ENCODE measurements around the gene CDCA8. TPM values are rescaled to one million over a fixed set of nuclear protein-coding genes. Genes with fewer than 3 reads are reported as not detected.

Gene CDCA8
- total RNA-seq, 1 donor from 2014 or later: 0.78 TPM

- no peak for DNase-seq
- no peak overlapping the region for H3K4me3 ChIP-seq
- no peak for ATAC-seq
- H3K36me3 ChIP-seq: no peaks in the 10 kb centered on the region
- TF ChIP-seq CTCF (IDR thresholded peaks at IDR 0.05): no peak
- no peaks in the 10 kb centered on the region for H3K4me1 ChIP-seq
- intact Hi-C loops (cut with DNase I): no loop called here
- H3K27ac ChIP-seq: no peak overlapping the region
- H3K9me3 ChIP-seq: no peaks in the 10 kb centered on the region
- no peaks in the 10 kb centered on the region for H3K27me3 ChIP-seq
Observed at GRCh38 chr1:37663426-37664000, 28.8 kb upstream of the CDCA8 start.

GRCh38 chr1:37666241-37666867 lies 26.0 kb upstream of the CDCA8 start:
- Histone ChIP-seq H3K27ac (no peak overlapping the region), H3K27me3 (no peaks in the 10 kb centered on the region), H3K4me3 (no peak overlapping the region), H3K4me1 (no peaks in the 10 kb centered on the region), H3K36me3 (no peaks in the 10 kb centered on the region), H3K9me3 (no peaks in the 10 kb centered on the region)
- TF ChIP-seq CTCF (IDR thresholded peaks at IDR 0.05): no peak
- ATAC-seq: no peak
- intact Hi-C loops (cut with DNase I): no loop called here
- no peak for DNase-seq

GRCh38 chr1:37667023-37667671 lies 25.2 kb upstream of the CDCA8 start:
- H3K27ac ChIP-seq: no peak overlapping the region
- H3K4me3 ChIP-seq: no peak overlapping the region
- no peaks in the 10 kb centered on the region for H3K9me3 ChIP-seq
- DNase-seq (no peak), ATAC-seq (no peak)
- intact Hi-C loops (cut with DNase I): no loop called here
- TF ChIP-seq CTCF (IDR thresholded peaks at IDR 0.05): no peak
- no peaks in the 10 kb centered on the region for H3K4me1 ChIP-seq
- no peaks in the 10 kb centered on the region for H3K27me3 ChIP-seq
- no peaks in the 10 kb centered on the region for H3K36me3 ChIP-seq

GRCh38 chr1:37670133-37670532 lies 22.2 kb upstream of the CDCA8 start:
- Histone ChIP-seq H3K4me3 (no peak overlapping the region), H3K27ac (no peak overlapping the region), H3K9me3 (no peaks in the 10 kb centered on the region), H3K27me3 (no peaks in the 10 kb centered on the region), H3K4me1 (no peaks in the 10 kb centered on the region), H3K36me3 (no peaks in the 10 kb centered on the region)
- DNase-seq: no peak
- no peak for TF ChIP-seq CTCF (IDR thresholded peaks at IDR 0.05)
- no peak for ATAC-seq
- intact Hi-C loops (cut with DNase I): no loop called here

GRCh38 chr1:37671261-37671660 lies 21.1 kb upstream of the CDCA8 start:
- no peak overlapping the region for H3K27ac ChIP-seq
- no peak for TF ChIP-seq CTCF (IDR thresholded peaks at IDR 0.05)
- peaks cover under 1% of the 10 kb centered on the region for H3K4me1 ChIP-seq
- no peaks in the 10 kb centered on the region for H3K27me3 ChIP-seq
- H3K36me3 ChIP-seq: no peaks in the 10 kb centered on the region
- ATAC-seq (no peak), DNase-seq (no peak)
- H3K4me3 ChIP-seq: no peak overlapping the region
- intact Hi-C loops (cut with DNase I): no loop called here
- no peaks in the 10 kb centered on the region for H3K9me3 ChIP-seq
